Measurements from ENCODE around the gene MYO10.
"Not testable (repeated sequence)": the region's sequence is repeated elsewhere in the genome, so short reads cannot be mapped to it uniquely, and the experiment has no call there.

MYO10 gene

DNA sequence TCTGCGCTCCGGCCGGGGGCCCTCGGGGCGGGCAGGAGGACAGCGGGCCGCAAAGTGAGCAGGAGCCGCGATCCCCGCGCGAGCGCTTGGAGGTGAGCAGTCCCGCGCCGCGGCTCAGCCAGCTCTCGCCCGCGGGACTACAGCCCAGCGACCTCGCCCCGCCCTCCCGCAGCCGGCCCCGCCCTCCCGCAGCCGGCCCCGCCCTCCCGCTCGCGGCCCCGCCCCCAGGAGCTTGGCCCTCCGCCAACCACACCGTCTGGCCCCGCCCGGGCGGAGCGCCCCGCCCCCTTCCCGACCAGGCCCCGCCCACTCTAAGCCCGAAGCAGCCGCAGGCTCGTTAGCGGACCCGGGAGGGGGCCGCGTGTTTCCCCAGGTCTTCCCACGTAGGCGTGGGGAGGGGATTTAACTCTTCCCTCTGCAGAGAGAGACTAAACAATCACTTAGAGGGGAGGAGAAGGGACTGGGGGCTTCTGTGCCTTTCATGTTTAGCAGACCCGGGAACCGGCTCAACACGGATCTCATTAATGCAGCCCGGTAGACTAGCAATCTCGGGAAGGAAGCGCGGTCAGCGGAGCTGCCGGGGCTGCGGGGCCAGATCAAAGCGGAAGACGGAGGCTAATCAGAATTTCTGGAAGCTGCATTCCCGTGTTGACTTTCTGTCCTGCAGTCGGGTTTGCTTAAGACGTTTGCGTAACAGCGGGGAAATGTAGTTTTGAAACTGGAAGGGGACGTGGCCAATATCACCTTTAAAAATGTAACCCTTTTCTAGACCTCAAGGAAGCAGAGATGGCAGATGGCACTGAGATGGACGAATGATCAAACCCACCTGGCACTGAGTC, at the start of gene MYO10:
Gene MYO10 (minus strand): TSS at position 139 of the 839 bp plus-strand sequence. CDS start 480 bp downstream, outside the sequence.
- Histone ChIP-seq H3K4me1 (ENCODE audit: control insufficient read depth, insufficient read depth, low read length) (peaks cover 6% of the 10 kb centered on the region), H3K27me3 (ENCODE audit: control insufficient read depth, insufficient read depth, low read length) (peaks cover 8% of the 10 kb centered on the region)

DNA sequence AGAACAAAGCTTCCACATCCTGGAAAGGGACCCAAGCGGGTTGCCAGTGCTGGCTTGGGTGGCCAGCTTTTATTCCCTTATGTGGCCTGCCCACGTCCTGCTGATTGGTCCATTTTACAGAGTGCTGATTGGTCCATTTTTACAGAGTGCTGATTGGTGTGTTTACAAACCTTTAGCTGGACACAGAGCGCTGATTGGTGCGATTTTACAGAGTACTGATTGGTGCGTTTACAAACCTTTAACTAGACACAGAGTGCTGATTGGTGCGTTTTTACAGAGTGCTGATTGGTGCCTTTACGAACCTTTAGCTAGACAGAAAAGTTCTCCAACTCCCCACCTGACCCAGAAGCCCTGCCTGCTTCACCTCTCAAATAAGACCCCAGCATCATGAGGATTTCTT, 49.2 kb upstream of the MYO10 start:
- H3K4me3 ChIP-seq (ENCODE audit: low read length): not testable (repeated sequence)

More for the DNA sequence above, at the start of gene MYO10:
- H3K9ac ChIP-seq (ENCODE audit: low read length): peak within 1 kb of the TSS; percentile 53
- H3K27ac ChIP-seq (ENCODE audit: low read depth, low read length): no peak within 1 kb of the TSS
- H3K4me3 ChIP-seq (ENCODE audit: low read length): peak within 1 kb of the TSS; percentile 78
- H3K36me3 ChIP-seq (ENCODE audit: control insufficient read depth, insufficient read depth, low read length): no peaks in the 10 kb centered on the region

DNA sequence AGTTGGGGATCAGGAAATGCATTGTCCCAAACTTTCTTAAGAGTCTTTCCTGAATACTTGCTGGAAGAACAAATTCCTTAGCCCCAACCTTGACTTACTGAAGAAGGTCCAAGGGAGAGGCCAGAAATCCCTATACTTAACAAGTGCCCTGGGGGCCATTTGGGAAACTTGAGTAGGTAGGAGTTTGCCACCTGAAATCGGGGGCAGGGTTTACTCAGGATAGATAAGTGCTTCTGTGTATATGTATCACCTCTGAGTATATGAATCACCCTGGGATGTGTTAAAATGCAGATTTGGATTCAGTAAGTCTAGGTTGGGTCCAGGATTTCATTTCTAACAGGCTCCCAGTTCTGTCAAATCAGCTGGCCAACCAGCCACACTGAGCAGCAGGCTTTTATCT, 47.9 kb upstream of the MYO10 start:
- no peak overlapping the region for H3K9ac ChIP-seq (ENCODE audit: low read length)
- H3K4me3 ChIP-seq (ENCODE audit: low read length): no peak overlapping the region
- H3K27me3 ChIP-seq (ENCODE audit: control insufficient read depth, insufficient read depth, low read length): no peaks in the 10 kb centered on the region
- H3K27ac ChIP-seq (ENCODE audit: low read depth, low read length): no peak overlapping the region
- no peaks in the 10 kb centered on the region for H3K36me3 ChIP-seq (ENCODE audit: control insufficient read depth, insufficient read depth, low read length)
- H3K4me1 ChIP-seq (ENCODE audit: control insufficient read depth, insufficient read depth, low read length): no peaks in the 10 kb centered on the region

More for the DNA sequence above, 49.2 kb upstream of the MYO10 start:
- not testable (repeated sequence) for H3K4me1 ChIP-seq (ENCODE audit: control insufficient read depth, insufficient read depth, low read length); H3K27ac ChIP-seq (ENCODE audit: low read depth, low read length); H3K9ac ChIP-seq (ENCODE audit: low read length); H3K27me3 ChIP-seq (ENCODE audit: control insufficient read depth, insufficient read depth, low read length); H3K36me3 ChIP-seq (ENCODE audit: control insufficient read depth, insufficient read depth, low read length)

DNA sequence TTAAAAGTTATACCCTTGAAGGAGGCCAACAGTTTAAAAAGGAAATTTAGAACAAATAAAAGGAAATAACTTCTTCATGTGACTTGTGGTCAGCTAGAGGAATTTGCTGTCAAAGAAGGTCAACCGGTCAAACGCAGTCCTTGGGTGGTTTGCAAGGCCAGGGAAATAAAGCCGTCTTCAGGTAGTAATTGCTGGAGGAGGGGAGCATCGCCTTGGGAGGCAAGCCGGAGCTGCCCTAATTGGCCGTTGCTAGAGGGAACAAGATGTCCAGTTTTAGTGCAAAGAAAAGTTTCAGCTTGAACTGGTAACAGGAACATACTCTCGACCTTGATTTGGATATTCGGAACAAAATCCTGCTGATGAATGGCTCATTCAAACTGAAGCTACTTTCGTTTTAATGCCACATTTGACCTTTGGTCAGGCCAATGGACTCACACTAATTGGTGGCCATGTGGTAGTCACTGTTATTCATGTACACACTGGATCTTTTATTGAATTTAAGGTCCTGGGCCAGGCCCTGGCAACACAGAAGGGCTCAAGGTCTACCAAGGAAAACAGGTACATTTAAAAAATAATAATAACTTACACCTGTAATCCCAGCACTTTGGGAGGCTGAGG, 47.0 kb upstream of the MYO10 start:
- Histone ChIP-seq H3K27ac (ENCODE audit: low read depth, low read length) (no peak overlapping the region), H3K4me3 (ENCODE audit: low read length) (no peak overlapping the region), H3K4me1 (ENCODE audit: control insufficient read depth, insufficient read depth, low read length) (no peaks in the 10 kb centered on the region), H3K36me3 (ENCODE audit: control insufficient read depth, insufficient read depth, low read length) (no peaks in the 10 kb centered on the region), H3K9ac (ENCODE audit: low read length) (no peak overlapping the region), H3K27me3 (ENCODE audit: control insufficient read depth, insufficient read depth, low read length) (no peaks in the 10 kb centered on the region)

DNA sequence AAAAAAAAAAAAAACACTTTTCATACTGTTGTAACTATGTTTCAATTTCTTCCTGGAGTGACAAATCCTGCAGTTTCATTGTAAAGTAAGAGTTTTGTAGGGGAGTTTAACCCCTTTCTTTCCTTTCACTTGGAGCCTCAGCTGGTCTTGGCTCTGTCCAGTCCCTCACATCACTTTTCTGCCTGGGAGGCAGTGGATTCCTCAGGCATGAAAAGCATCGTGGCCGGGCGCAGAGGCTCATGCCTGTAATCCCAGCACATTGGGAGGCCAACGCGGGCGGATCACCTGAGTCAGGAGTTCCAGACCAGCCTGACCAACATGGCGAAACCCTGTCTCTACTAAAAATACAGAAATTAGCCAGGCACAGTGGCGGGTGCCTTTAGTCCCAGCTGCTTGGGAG, 45.6 kb upstream of the MYO10 start:
- no peaks in the 10 kb centered on the region for H3K4me1 ChIP-seq (ENCODE audit: control insufficient read depth, insufficient read depth, low read length)
- no peak overlapping the region for H3K27ac ChIP-seq (ENCODE audit: low read depth, low read length)
- no peaks in the 10 kb centered on the region for H3K36me3 ChIP-seq (ENCODE audit: control insufficient read depth, insufficient read depth, low read length)
- no peak overlapping the region for H3K9ac ChIP-seq (ENCODE audit: low read length)
- no peak overlapping the region for H3K4me3 ChIP-seq (ENCODE audit: low read length)
- no peaks in the 10 kb centered on the region for H3K27me3 ChIP-seq (ENCODE audit: control insufficient read depth, insufficient read depth, low read length)

DNA sequence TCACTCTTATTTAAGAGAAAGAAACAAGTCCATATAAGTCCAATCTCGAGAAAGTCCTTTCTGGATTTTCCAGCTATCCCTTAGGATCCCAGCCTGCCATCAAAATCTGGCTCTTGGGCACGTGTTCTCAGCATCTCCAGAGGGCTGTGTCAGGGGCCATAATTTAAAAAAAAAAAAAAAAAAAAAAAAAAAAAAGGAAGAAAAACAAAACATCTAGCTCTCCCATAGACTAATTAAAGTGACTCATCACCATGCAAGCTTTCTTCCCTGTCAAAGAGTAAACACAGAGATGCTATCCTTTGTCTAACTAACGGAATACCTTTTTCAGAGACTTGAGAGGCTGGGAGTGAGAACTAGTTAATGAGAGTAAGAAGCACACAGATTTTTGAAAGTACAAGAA, 44.9 kb upstream of the MYO10 start:
- H3K27me3 ChIP-seq (ENCODE audit: control insufficient read depth, insufficient read depth, low read length): no peaks in the 10 kb centered on the region
- H3K4me3 ChIP-seq (ENCODE audit: low read length): no peak overlapping the region
- no peaks in the 10 kb centered on the region for H3K4me1 ChIP-seq (ENCODE audit: control insufficient read depth, insufficient read depth, low read length)
- no peak overlapping the region for H3K27ac ChIP-seq (ENCODE audit: low read depth, low read length)
- H3K36me3 ChIP-seq (ENCODE audit: control insufficient read depth, insufficient read depth, low read length): no peaks in the 10 kb centered on the region
- H3K9ac ChIP-seq (ENCODE audit: low read length): no peak overlapping the region

DNA sequence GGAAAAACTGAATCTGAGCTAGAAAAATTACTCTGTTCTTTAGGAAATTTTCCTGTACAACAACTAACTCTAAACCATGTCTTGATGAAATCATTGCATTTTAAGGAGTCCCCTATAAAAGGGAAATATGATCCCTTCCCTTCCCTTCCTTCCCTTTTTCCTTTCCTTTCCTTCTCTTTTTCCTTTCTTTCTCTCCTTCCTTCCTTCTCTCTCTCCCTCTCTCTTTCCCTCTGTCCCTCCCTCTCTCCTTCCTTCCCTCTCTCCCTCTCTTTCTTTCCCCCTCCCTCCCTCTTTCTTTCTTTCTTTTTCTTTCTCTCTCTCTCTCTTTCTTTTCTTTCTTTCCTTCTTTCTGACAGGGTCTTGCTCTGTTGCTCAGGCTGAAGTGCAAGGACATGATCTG, 42.2 kb upstream of the MYO10 start:
- no peaks in the 10 kb centered on the region for H3K36me3 ChIP-seq (ENCODE audit: control insufficient read depth, insufficient read depth, low read length)
- no peak overlapping the region for H3K9ac ChIP-seq (ENCODE audit: low read length)
- H3K27me3 ChIP-seq (ENCODE audit: control insufficient read depth, insufficient read depth, low read length): no peaks in the 10 kb centered on the region
- H3K27ac ChIP-seq (ENCODE audit: low read depth, low read length): no peak overlapping the region
- no peaks in the 10 kb centered on the region for H3K4me1 ChIP-seq (ENCODE audit: control insufficient read depth, insufficient read depth, low read length)
- H3K4me3 ChIP-seq (ENCODE audit: low read length): no peak overlapping the region

DNA sequence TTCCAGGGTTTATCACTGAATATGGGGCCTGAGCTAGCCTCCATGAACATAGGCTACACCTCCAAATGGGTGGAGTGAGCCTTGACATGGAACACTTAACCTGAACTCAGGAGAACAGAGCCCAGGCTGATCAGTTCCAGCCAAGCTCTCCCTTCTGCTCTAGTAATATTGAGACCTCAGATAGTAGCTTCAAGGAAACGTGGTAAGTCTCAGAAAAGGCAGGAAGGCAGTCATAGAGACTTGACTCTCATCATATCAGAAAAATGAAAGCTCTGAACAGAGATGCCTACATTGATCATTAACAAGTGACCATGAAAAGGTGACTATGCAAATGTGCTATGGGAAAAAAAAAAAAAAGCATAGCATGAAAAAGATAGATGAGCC, 40.5 kb upstream of the MYO10 start:
- Histone ChIP-seq H3K9ac (ENCODE audit: low read length) (no peak overlapping the region), H3K27ac (ENCODE audit: low read depth, low read length) (no peak overlapping the region), H3K4me1 (ENCODE audit: control insufficient read depth, insufficient read depth, low read length) (no peaks in the 10 kb centered on the region), H3K27me3 (ENCODE audit: control insufficient read depth, insufficient read depth, low read length) (no peaks in the 10 kb centered on the region), H3K4me3 (ENCODE audit: low read length) (no peak overlapping the region), H3K36me3 (ENCODE audit: control insufficient read depth, insufficient read depth, low read length) (no peaks in the 10 kb centered on the region)

DNA sequence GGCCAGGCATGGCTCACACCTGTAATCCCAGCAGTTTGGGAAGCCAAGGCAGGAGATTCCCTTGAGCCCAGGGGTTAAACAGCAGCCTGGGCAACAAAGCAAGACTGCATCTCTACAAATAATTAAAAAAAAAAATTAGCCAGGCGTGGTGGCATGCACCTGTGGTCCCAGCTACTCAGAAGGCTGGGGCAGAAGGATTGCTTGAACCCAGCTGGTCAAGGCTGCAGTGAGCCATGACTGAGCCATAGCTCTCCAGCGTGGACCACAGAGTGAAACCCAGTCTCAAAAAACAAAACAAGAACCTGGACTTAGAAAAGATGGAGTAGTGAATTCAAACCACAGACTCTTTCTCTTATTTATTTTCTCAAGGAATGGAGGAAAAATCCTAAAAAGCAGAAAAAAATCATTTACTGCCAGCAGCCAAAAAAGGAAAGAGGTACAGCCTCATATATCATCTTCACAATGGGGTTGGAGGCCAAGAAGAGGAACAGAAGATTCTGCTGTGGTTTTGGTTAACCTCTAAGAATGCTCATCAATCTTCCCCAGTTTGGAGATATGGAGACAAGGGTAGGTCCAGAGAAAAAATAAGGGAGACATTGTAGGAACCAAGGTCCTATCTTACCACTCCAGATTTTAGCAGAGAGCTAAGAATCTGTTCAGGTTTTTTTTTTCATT, 40.0 kb upstream of the MYO10 start:
- no peak overlapping the region for H3K27ac ChIP-seq (ENCODE audit: low read depth, low read length)
- no peaks in the 10 kb centered on the region for H3K36me3 ChIP-seq (ENCODE audit: control insufficient read depth, insufficient read depth, low read length)
- no peak overlapping the region for H3K9ac ChIP-seq (ENCODE audit: low read length)
- H3K27me3 ChIP-seq (ENCODE audit: control insufficient read depth, insufficient read depth, low read length): no peaks in the 10 kb centered on the region
- H3K4me3 ChIP-seq (ENCODE audit: low read length): no peak overlapping the region
- no peaks in the 10 kb centered on the region for H3K4me1 ChIP-seq (ENCODE audit: control insufficient read depth, insufficient read depth, low read length)

DNA sequence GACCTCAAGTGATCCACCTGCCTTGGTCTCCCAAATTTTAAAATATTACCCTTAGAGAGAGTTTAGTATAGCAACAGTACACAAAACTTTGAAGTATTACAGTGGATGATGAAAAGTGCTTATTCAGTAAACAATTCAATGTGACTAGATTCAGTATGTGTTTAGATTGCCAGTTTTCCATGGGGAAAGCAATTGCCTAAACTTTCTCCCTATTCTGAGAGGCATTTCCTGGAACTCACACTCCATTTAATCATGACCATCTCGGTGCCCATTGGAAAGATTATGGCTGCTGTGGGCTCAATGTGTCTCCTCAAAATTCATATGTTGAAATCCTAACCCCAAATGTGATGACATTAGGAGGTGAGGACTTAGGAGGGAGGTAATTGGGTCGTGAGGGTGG, 38.9 kb upstream of the MYO10 start:
- Histone ChIP-seq H3K4me1 (ENCODE audit: control insufficient read depth, insufficient read depth, low read length) (no peaks in the 10 kb centered on the region), H3K9ac (ENCODE audit: low read length) (no peak overlapping the region), H3K27ac (ENCODE audit: low read depth, low read length) (no peak overlapping the region), H3K4me3 (ENCODE audit: low read length) (no peak overlapping the region), H3K27me3 (ENCODE audit: control insufficient read depth, insufficient read depth, low read length) (no peaks in the 10 kb centered on the region), H3K36me3 (ENCODE audit: control insufficient read depth, insufficient read depth, low read length) (no peaks in the 10 kb centered on the region)

DNA sequence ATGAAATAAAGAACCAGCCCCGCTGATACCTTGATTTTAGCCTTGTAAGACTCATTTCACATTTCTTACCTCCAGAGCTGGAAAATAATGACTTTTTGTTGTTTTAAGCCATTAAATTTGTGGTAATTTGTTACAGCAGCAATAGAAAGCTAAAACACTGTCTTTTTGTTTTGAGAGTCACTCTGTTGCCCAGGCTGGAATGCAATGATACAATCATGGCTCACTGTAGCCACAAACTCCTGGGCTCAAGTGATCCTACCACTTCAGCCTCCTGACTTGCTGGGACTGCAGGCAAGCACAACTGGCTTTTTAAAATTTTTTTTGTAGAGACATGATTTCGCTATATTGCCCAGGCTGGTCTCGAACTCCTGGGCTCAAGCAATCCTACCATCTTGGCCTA, 34.7 kb upstream of the MYO10 start:
- H3K36me3 ChIP-seq (ENCODE audit: control insufficient read depth, insufficient read depth, low read length): no peaks in the 10 kb centered on the region
- no peaks in the 10 kb centered on the region for H3K4me1 ChIP-seq (ENCODE audit: control insufficient read depth, insufficient read depth, low read length)
- no peak overlapping the region for H3K9ac ChIP-seq (ENCODE audit: low read length)
- no peak overlapping the region for H3K4me3 ChIP-seq (ENCODE audit: low read length)
- H3K27ac ChIP-seq (ENCODE audit: low read depth, low read length): no peak overlapping the region
- H3K27me3 ChIP-seq (ENCODE audit: control insufficient read depth, insufficient read depth, low read length): no peaks in the 10 kb centered on the region

DNA sequence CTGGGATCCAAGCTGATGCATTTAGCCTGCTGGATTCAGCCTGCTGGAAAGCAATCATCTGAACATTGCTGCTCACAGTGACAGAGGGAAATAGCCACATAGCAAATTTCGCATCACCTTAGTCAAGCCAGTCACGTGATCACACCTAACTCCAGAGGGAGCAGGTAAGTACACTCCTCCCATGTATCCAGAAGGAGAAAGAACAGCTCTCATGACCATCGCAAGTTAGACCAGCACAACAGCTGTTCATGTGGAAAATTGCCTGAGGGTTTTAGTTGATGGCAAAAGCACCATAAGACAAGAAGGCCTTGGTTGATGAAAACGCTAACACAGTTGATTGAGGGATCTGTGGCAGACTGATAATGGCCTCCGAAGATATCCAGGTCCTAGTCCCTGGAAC, 34.2 kb upstream of the MYO10 start:
- Histone ChIP-seq H3K4me1 (ENCODE audit: control insufficient read depth, insufficient read depth, low read length) (no peaks in the 10 kb centered on the region), H3K4me3 (ENCODE audit: low read length) (no peak overlapping the region), H3K9ac (ENCODE audit: low read length) (no peak overlapping the region), H3K36me3 (ENCODE audit: control insufficient read depth, insufficient read depth, low read length) (no peaks in the 10 kb centered on the region), H3K27ac (ENCODE audit: low read depth, low read length) (no peak overlapping the region), H3K27me3 (ENCODE audit: control insufficient read depth, insufficient read depth, low read length) (no peaks in the 10 kb centered on the region)

Measured in rectal smooth muscle tissue (tissue), 1 donor.